ENCODE data around the gene STK17B. TPM values are rescaled to one million over a fixed set of nuclear protein-coding genes. Genes with fewer than 3 reads are reported as not detected.
A peak's percentile ranks its signal among the peaks of the same experiment; 100 is the strongest.

The STK17B gene
- total and polyA plus RNA-seq, 9 of the 15 experiments (the other 6 are each of a cell fraction or from before 2014, with no cell fraction given): 2.3 to 17.7 (median 8.5) TPM

DNA sequence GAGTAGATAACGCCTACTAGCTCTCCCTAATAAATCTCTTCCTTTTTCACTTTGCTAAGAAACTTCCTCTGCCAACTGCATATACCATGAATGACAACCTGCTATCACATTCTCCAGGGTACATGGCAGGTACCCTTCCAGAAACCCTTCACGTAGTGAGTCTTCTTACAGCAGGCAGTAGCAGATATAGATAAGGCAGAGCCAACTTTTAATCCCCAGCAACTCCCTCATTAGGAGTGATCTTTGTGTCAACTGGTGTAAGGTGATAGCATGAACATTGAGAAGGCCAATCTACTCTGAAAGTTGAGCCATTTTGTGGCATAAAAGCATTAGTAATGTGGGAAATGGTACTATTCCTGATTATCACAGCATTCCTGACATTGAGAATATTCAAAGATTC, 5.7 kb upstream of the STK17B start (continued):
- TF ChIP-seq KAT7 (CRISPR knock-in tag; IDR thresholded peaks at IDR 0.05; ENCODE audit: borderline replicate concordance) (no peak), FOXM1 (IDR thresholded peaks at IDR 0.05; ENCODE audit: low read depth) (peak; percentile 61; the same call in 1 of the 2 replicates), FOXM1 (CRISPR knock-in tag; IDR thresholded peaks at IDR 0.05; ENCODE audit: low read depth) (no peak), KDM5B (IDR thresholded peaks at IDR 0.05; ENCODE audit: insufficient replicate concordance, low read depth, low read length) (no peak), ZNF146 (CRISPR knock-in tag; IDR thresholded peaks at IDR 0.05; ENCODE audit: unreplicated experiment) (no peak), ETV6 (IDR thresholded peaks at IDR 0.05; ENCODE audit: borderline replicate concordance in 1 of 2, low read depth in 2 of 2, low read length in 1 of 2) (no peak), ETV6 (CRISPR knock-in tag; IDR thresholded peaks at IDR 0.05; ENCODE audit: borderline replicate concordance) (no peak), ZNF175 (CRISPR knock-in tag; IDR thresholded peaks at IDR 0.05; ENCODE audit: low read depth) (no peak), ASH1L (IDR thresholded peaks at IDR 0.05; ENCODE audit: borderline replicate concordance, low read depth, partially characterized antibody) (no peak), ZFP36 (IDR thresholded peaks at IDR 0.05; ENCODE audit: low read depth, low read length, partially characterized antibody) (no peak), CHAMP1 (IDR thresholded peaks at IDR 0.05) (no peak), ZFPM2 (CRISPR knock-in tag; IDR thresholded peaks at IDR 0.05) (no peak), CREM (IDR thresholded peaks at IDR 0.05; ENCODE audit: low read depth) (peak; percentile 50; the same call in 1 of the 2 replicates), TEAD4 (IDR thresholded peaks at IDR 0.05; ENCODE audit: low read length) (peak; percentile 91), TEAD4 (CRISPR knock-in tag; IDR thresholded peaks at IDR 0.05; ENCODE audit: borderline replicate concordance) (no peak), ZNF561 (CRISPR knock-in tag; conservative IDR thresholded peaks at IDR 0.05) (no peak), FOXK1 (CRISPR knock-in tag; IDR thresholded peaks at IDR 0.05; ENCODE audit: borderline replicate concordance) (no peak), ZNF778 (CRISPR knock-in tag; IDR thresholded peaks at IDR 0.05) (no peak)
- TF ChIP-seq, protein P1, sequence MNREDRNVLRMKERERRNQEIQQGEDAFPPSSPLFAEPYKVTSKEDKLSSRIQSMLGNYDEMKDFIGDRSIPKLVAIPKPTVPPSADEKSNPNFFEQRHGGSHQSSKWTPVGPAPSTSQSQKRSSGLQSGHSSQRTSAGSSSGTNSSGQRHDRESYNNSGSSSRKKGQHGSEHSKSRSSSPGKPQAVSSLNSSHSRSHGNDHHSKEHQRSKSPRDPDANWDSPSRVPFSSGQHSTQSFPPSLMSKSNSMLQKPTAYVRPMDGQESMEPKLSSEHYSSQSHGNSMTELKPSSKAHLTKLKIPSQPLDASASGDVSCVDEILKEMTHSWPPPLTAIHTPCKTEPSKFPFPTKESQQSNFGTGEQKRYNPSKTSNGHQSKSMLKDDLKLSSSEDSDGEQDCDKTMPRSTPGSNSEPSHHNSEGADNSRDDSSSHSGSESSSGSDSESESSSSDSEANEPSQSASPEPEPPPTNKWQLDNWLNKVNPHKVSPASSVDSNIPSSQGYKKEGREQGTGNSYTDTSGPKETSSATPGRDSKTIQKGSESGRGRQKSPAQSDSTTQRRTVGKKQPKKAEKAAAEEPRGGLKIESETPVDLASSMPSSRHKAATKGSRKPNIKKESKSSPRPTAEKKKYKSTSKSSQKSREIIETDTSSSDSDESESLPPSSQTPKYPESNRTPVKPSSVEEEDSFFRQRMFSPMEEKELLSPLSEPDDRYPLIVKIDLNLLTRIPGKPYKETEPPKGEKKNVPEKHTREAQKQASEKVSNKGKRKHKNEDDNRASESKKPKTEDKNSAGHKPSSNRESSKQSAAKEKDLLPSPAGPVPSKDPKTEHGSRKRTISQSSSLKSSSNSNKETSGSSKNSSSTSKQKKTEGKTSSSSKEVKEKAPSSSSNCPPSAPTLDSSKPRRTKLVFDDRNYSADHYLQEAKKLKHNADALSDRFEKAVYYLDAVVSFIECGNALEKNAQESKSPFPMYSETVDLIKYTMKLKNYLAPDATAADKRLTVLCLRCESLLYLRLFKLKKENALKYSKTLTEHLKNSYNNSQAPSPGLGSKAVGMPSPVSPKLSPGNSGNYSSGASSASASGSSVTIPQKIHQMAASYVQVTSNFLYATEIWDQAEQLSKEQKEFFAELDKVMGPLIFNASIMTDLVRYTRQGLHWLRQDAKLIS (CRISPR knock-in tag; IDR thresholded peaks at IDR 0.05): no peak
- TF ChIP-seq, protein P2, sequence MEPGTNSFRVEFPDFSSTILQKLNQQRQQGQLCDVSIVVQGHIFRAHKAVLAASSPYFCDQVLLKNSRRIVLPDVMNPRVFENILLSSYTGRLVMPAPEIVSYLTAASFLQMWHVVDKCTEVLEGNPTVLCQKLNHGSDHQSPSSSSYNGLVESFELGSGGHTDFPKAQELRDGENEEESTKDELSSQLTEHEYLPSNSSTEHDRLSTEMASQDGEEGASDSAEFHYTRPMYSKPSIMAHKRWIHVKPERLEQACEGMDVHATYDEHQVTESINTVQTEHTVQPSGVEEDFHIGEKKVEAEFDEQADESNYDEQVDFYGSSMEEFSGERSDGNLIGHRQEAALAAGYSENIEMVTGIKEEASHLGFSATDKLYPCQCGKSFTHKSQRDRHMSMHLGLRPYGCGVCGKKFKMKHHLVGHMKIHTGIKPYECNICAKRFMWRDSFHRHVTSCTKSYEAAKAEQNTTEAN (CRISPR knock-in tag; IDR thresholded peaks at IDR 0.05): no peak
